Measurements from ENCODE around the gene MMADHC. TPM values are rescaled to one million over a fixed set of nuclear protein-coding genes. Genes with fewer than 3 reads are reported as not detected.

Gene MMADHC
- total RNA-seq, 1 donor from 2014 or later = 70.4 TPM

DNA sequence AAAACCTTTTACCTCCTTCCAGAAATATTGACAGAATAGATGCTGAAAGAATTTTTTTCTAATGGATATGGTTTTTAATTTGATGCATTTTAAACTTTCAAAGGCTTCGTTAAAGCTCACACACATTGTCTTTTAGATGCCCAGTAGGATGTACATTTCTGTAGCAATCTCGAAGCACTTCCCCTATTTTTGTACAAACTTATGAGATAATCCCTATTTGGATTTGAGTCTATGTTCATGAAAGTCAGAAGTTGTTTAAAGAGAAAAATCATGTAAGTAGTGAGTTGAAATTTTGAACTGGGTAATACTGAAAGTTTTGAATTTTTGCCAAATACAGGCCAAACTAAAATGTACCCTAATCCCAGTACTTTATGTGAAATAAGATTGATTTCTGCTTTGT lies 38.1 kb upstream of the MMADHC start:
- ATAC-seq (no peak), DNase-seq (no peak)
- no peaks in the 10 kb centered on the region for H3K4me1 ChIP-seq
- intact Hi-C loops (cut with DNase I) = no loop called here
- no peaks in the 10 kb centered on the region for H3K36me3 ChIP-seq
- TF ChIP-seq, protein P1, sequence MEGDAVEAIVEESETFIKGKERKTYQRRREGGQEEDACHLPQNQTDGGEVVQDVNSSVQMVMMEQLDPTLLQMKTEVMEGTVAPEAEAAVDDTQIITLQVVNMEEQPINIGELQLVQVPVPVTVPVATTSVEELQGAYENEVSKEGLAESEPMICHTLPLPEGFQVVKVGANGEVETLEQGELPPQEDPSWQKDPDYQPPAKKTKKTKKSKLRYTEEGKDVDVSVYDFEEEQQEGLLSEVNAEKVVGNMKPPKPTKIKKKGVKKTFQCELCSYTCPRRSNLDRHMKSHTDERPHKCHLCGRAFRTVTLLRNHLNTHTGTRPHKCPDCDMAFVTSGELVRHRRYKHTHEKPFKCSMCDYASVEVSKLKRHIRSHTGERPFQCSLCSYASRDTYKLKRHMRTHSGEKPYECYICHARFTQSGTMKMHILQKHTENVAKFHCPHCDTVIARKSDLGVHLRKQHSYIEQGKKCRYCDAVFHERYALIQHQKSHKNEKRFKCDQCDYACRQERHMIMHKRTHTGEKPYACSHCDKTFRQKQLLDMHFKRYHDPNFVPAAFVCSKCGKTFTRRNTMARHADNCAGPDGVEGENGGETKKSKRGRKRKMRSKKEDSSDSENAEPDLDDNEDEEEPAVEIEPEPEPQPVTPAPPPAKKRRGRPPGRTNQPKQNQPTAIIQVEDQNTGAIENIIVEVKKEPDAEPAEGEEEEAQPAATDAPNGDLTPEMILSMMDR (IDR thresholded peaks at IDR 0.05) = no peak
- H3K27me3 ChIP-seq (ENCODE audit: low read depth) = no peaks in the 10 kb centered on the region
- no peak overlapping the region for H3K4me3 ChIP-seq
- no peaks in the 10 kb centered on the region for H3K9me3 ChIP-seq
- no peak overlapping the region for H3K27ac ChIP-seq

DNA sequence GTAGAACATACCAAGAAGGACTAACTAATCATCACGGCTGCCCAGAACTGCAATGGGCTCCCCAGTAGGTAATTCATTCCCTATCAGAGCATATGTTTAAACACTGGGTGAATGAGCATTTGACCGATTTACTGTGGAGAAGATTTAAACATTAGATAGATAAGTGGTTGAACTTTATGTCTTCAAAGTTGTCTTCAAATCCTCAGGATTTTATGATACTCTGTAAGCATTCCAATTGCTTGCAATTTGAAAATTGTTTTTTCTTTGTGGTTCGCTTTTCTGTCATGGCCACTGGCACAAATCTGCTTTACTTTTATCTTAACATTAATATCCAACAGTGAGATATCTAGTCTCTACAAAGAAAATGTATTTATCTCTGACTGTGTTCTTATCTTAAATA lies 37.7 kb upstream of the MMADHC start:
- no peak overlapping the region for H3K27ac ChIP-seq

DNA sequence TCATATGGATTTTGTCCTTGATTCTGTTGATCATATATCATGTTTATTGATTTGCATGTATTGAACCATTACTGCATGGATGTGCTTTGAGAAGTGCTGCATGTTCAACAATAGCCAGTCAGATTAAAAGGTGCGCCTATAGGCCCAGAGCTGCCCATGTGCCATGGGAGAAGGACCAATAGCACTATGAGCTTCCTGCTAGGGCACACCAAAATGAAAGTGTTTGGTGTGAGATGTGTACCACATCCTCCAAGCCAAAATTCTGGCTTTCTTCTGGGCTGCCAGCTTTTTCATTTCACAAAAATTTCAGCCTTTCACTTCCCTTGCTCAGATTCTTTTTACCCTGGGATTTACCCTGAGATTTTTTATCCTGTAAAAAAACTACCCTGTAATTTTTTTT lies 34.8 kb upstream of the MMADHC start:
- TF ChIP-seq, protein P1 (IDR thresholded peaks at IDR 0.05) = no peak
- H3K9me3 ChIP-seq = no peaks in the 10 kb centered on the region
- no peaks in the 10 kb centered on the region for H3K27me3 ChIP-seq (ENCODE audit: low read depth)
- DNase-seq = no peak
- no peak overlapping the region for H3K27ac ChIP-seq
- no peaks in the 10 kb centered on the region for H3K36me3 ChIP-seq
- ATAC-seq = no peak
- H3K4me3 ChIP-seq = no peak overlapping the region
- H3K4me1 ChIP-seq = no peaks in the 10 kb centered on the region
- intact Hi-C loops (cut with DNase I) = no loop called here

More for the DNA sequence above, 37.7 kb upstream of the MMADHC start:
- intact Hi-C loops (cut with DNase I) = no loop called here
- H3K4me3 ChIP-seq = no peak overlapping the region
- TF ChIP-seq, protein P1 (IDR thresholded peaks at IDR 0.05) = no peak
- H3K27me3 ChIP-seq (ENCODE audit: low read depth) = no peaks in the 10 kb centered on the region
- H3K9me3 ChIP-seq = no peaks in the 10 kb centered on the region
- ATAC-seq = no peak
- DNase-seq = no peak
- no peaks in the 10 kb centered on the region for H3K36me3 ChIP-seq
- no peaks in the 10 kb centered on the region for H3K4me1 ChIP-seq

DNA sequence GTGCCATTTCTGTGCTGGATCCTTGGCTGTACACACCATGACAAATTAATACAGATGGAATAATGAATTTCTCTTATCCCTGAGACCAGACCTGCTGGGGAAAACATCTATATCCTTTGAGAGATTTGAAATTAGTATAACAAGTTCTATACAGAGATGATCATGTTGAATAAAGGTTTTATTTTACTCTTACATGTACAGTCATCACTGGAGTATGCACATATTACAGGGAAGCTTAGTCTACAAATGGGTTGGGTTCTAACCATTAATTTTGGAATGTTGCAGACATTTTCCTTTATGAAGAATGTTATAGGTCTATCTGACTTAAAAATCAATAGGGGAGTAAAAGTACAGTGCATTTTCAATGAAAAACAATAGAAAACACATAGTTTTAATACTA lies 29.9 kb upstream of the MMADHC start:
- Histone ChIP-seq H3K27ac (no peak overlapping the region), H3K36me3 (no peaks in the 10 kb centered on the region), H3K9me3 (no peaks in the 10 kb centered on the region), H3K4me1 (peaks cover 5% of the 10 kb centered on the region), H3K4me3 (no peak overlapping the region), H3K27me3 (ENCODE audit: low read depth) (no peaks in the 10 kb centered on the region)
- intact Hi-C loops (cut with DNase I) = no loop called here
- no peak for ATAC-seq
- TF ChIP-seq, protein P1 (IDR thresholded peaks at IDR 0.05) = no peak
- no peak for DNase-seq

DNA sequence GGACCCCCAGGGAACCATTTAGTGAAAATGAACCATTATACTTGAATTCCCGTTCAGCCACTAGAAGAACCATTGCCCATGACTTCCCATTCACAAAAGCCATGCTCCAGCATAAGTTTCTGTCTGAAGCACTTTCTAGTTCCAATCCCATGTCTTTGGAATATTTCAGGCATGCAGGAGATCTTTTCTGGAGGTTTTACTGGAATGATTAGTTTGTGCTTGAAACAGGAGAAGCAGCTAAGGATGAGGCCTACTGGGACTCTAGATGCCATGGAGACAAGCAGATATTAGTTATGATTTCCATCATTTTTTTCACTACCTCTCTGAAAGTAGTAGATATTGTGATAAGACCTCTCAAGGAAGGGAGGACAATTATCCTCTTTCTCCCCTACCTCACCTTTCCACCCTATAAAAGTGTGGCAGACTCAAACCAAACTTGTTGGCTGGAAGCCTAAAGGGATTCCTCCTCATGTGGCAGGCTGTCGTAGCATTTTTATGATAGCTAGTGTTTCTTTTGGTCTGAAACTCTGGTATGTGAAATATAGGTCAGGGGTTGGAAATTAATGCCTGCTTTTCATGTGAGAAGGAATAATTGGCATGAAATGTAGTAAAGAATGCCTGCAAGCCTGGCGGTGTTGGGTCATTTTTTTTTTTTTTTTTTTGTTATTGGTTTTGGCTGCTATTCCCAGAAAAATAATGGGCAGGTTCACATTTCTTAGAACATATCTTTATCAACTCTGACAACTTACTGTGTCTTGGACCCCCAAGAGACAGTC lies 29.3 kb upstream of the MMADHC start:
- Histone ChIP-seq H3K36me3 (no peaks in the 10 kb centered on the region), H3K27me3 (ENCODE audit: low read depth) (no peaks in the 10 kb centered on the region), H3K9me3 (no peaks in the 10 kb centered on the region), H3K4me3 (no peak overlapping the region), H3K27ac (no peak overlapping the region), H3K4me1 (peaks cover 9% of the 10 kb centered on the region)
- intact Hi-C loops (cut with DNase I) = no loop called here
- ATAC-seq = no peak
- no peak for DNase-seq
- TF ChIP-seq, protein P1 (IDR thresholded peaks at IDR 0.05) = no peak
